Esophagus muscularis mucosa (tissue), 4 donors: ENCODE data around the gene DMRT3. TPM values are rescaled to one million over a fixed set of nuclear protein-coding genes. Genes with fewer than 3 reads are reported as not detected.

Source experiments
- DNase-seq: peaks from one replicate; pipeline ENCODE4 v3.0.0-alpha.2; 2017; ENCODE audit errors: extremely low spot score
- H3K27ac ChIP-seq, 4 donors: fragments of 200-600 bp; sonication (generic); replicated peaks in 1 of 4; 1 replicate in 3 of 4; 2 replicates in 1 of 4; pipeline ENCODE4 v1.5.1; 2016 to 2019; ENCODE audit warnings: mild to moderate bottlenecking in 1 of 4
- H3K27me3 ChIP-seq, 4 donors: fragments of 200-600 bp; sonication (generic); one replicate each; pipeline versions ENCODE4 v1.5.1 to v1.6.0; 2016 to 2019
- H3K36me3 ChIP-seq, 4 donors: fragments of 200-600 bp; sonication (generic); one replicate each; pipeline ENCODE4 v1.5.1; 2016 to 2019
- H3K4me1 ChIP-seq, 4 donors: fragments of 200-600 bp; sonication (generic); one replicate each; pipeline ENCODE4 v1.5.1; 2016 to 2019
- H3K4me3 ChIP-seq, 4 donors: fragments of 200-600 bp; sonication (generic); 1 replicate in 2 of 4; 2 replicates in 2 of 4; pipeline ENCODE4 v1.5.1; 2016 to 2019; ENCODE audit warnings: mild to moderate bottlenecking in 4 of 4, moderate library complexity in 1 of 4
- H3K9me3 ChIP-seq, 4 donors: fragments of 200-600 bp; sonication (generic); 1 replicate in 3 of 4; 2 replicates in 1 of 4; pipeline ENCODE4 v1.5.1; 2016 to 2019
- EP300 ChIP-seq: sonication (generic); formaldehyde crosslinking; IDR thresholded peaks from one replicate; pipeline ENCODE4 v1.6.1; 2017; ENCODE audit warnings: antibody characterized with exemption
- POLR2A ChIP-seq: fragments of 450-650 bp; IDR thresholded peaks from one replicate; pipeline ENCODE4 v1.6.1; 2017; ENCODE audit warnings: antibody characterized with exemption, moderate library complexity, mild to moderate bottlenecking, low read depth
- POLR2AphosphoS5 ChIP-seq, 2 donors: sonication (generic); formaldehyde crosslinking; IDR thresholded peaks; one replicate each; pipeline ENCODE4 v1.6.1; 2017; ENCODE audit warnings: antibody characterized with exemption in 2 of 2
- WGBS: methylation state at CpG from one replicate; pipeline ENCODE4 v1.1.5; 2018; 5-methylcytosine and 5-hydroxymethylcytosine counted together
- intact Hi-C: fragments of 100-400 bp; cut with DNase I; formaldehyde crosslinking; loops from one replicate; pipeline ENCODE4 v1.15.1; 2023
- total RNA-seq, 4 donors: library from RNA; depleted of rRNA; stranded (reverse); fragments of >200 nt; gene quantifications; one replicate each; pipeline versions ENCODE4 v1.1.0 to v1.2.1, GENCODE V29; 2016
- TF ChIP-seq, protein P1 (sequence below), 3 experiments: fragments of 200-600 bp in 2 of 3; fragments of 450-650 bp in 1 of 3; sonication (generic) in 2 of 3; IDR thresholded peaks; one replicate each; pipeline ENCODE4 v1.5.1; 2017 to 2019; ENCODE audit warnings: antibody characterized with exemption in 3 of 3, mild to moderate bottlenecking in 2 of 3, moderate library complexity in 1 of 3

Gene DMRT3
- total RNA-seq: not detected

DNA sequence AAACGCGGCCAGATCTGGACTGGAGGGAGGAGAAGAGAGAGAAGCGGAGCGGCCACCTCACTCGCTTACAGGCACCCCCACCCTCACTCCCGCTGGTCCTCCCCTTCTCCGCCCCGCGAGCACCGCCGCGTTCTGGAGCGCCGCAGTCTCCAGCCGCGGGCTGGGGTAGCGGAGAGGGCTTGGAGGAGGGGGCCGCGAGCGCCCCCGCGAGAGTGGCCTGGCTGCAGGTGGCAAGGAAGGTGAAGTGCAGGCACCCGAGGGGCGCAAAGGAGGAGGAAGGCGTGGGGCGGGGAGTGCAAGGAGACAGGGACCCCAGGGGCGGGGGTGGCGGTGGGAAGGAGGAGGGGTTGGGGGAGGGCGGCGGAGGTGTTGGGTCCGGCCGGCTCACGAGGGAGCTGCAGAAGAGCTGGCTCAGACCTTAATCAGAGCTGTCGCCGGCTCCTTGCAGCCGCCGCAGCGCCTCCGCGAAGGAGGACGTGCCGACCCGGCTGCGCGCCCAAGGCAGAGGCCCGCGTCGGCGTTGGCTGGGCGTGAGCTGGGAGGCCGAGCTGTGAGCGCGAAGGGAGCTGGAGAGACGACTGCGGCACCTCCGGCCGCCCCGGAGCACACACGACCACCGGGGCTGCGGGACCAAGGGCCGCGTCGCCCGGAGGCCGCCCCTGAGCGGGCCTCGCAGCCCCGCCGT is at the start of gene DMRT3:
Gene DMRT3 (plus strand): TSS at position 398 of the 685 bp plus-strand sequence. CDS start 347 bp downstream, outside the sequence.
- Histone ChIP-seq H3K4me1 (peaks cover 29 to 40% (median 35%) of the 10 kb centered on the region in 4 donors), H3K9me3 (no peaks in the 10 kb centered on the region), H3K4me3 (peak within 1 kb of the TSS; percentile 25 to 33 (median 30)), H3K27ac (no peak within 1 kb of the TSS), H3K36me3 (no peaks in the 10 kb centered on the region), H3K27me3 (peaks cover 20 to 100% (median 82%) of the 10 kb centered on the region in 4 donors)
- peak; percentile 87 for DNase-seq
- WGBS: 1% methylated on average over 52 of the region's 70 CpGs
- TF ChIP-seq EP300: no peak
- TF ChIP-seq POLR2AphosphoS5 (IDR thresholded peaks at IDR 0.05): no peak
- TF ChIP-seq, protein P1, sequence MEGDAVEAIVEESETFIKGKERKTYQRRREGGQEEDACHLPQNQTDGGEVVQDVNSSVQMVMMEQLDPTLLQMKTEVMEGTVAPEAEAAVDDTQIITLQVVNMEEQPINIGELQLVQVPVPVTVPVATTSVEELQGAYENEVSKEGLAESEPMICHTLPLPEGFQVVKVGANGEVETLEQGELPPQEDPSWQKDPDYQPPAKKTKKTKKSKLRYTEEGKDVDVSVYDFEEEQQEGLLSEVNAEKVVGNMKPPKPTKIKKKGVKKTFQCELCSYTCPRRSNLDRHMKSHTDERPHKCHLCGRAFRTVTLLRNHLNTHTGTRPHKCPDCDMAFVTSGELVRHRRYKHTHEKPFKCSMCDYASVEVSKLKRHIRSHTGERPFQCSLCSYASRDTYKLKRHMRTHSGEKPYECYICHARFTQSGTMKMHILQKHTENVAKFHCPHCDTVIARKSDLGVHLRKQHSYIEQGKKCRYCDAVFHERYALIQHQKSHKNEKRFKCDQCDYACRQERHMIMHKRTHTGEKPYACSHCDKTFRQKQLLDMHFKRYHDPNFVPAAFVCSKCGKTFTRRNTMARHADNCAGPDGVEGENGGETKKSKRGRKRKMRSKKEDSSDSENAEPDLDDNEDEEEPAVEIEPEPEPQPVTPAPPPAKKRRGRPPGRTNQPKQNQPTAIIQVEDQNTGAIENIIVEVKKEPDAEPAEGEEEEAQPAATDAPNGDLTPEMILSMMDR (IDR thresholded peaks at IDR 0.05): no peak
- TF ChIP-seq POLR2A: no peak
- intact Hi-C loops: no loop called here

DNA sequence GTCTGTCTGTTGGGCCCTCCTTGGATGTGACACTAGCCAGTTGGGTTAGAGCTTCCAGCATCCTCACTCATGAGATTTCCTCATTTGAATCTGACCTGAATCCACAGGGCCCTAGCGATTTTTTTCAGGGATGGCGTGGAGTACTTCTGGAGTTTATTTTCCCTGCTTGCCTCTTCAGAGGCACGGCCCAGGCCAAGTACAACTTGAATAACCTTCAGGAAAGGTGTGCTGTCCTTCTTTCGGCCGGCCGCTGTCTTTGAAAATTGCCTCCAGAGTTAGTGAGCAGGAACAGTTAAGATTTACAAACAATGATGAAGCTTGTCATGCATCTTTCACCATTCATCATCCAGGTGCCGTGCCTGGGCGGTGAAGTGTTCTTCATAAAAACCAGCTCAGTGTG is 49.5 kb upstream of the DMRT3 start:
- Histone ChIP-seq H3K9me3 (no peaks in the 10 kb centered on the region), H3K4me3 (no peak overlapping the region), H3K4me1 (no peaks in the 10 kb centered on the region), H3K27ac (no peak overlapping the region), H3K27me3 (peaks cover 0 to 7% (median 0%) of the 10 kb centered on the region in 4 donors), H3K36me3 (no peaks in the 10 kb centered on the region)
- intact Hi-C loops: no loop called here
- no peak for TF ChIP-seq POLR2A
- no peak for TF ChIP-seq EP300
- TF ChIP-seq POLR2AphosphoS5 (IDR thresholded peaks at IDR 0.05): no peak
- TF ChIP-seq, protein P1 (IDR thresholded peaks at IDR 0.05): no peak
- DNase-seq: peak; percentile 79
- WGBS: no CpG with 5 or more reads among the region's 8 CpGs

DNA sequence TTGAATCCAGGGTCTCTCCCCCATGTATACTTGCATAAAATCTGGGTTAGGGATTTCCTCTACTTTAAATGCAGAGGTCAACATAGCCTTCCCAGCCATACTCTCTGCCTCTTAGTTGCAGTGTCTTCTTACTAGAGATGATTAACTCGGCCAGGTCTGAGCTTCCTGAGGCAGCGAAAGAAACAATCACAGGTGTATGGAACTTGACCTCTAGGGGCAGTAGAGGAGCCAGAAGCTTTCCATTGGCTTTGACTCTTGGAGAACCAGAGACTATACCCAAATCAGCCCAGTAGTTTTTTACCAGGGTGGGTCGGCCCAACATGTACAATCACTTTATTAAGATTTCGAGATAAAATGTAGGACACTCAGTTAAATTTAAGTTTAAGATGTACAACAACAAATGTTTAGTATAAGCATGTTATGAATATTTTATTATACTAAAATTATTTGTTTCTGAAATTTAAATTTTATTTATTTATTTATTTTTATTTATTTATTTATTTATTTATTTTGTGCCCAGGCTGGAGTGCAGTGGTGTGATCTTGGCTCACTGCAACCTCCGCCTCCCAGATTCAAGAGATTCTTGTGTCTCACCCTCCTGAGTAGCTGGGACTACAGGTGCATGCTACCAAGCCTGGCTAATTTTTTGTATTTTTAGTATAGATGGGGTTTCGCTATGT is 48.0 kb upstream of the DMRT3 start:
- intact Hi-C loops: no loop called here
- no peaks in the 10 kb centered on the region for H3K36me3 ChIP-seq
- H3K27me3 ChIP-seq: peaks cover 0 to 9% (median 0%) of the 10 kb centered on the region in 4 donors
- H3K4me3 ChIP-seq: no peak overlapping the region
- DNase-seq: no peak
- no peak overlapping the region for H3K27ac ChIP-seq
- H3K9me3 ChIP-seq: no peaks in the 10 kb centered on the region
- H3K4me1 ChIP-seq: no peaks in the 10 kb centered on the region
- TF ChIP-seq, protein P1 (IDR thresholded peaks at IDR 0.05): no peak
- TF ChIP-seq POLR2AphosphoS5 (IDR thresholded peaks at IDR 0.05) (no peak), POLR2A (no peak), EP300 (no peak)
- WGBS: 70% methylated on average over 6 of the region's 6 CpGs

- TF ChIP-seq, protein P1 (IDR thresholded peaks at IDR 0.05): no peak
- no peak for TF ChIP-seq EP300
- no peak for TF ChIP-seq POLR2AphosphoS5 (IDR thresholded peaks at IDR 0.05)
- no peak for TF ChIP-seq POLR2A
- Histone ChIP-seq H3K9me3 (no peaks in the 10 kb centered on the region), H3K4me3 (no peak overlapping the region), H3K36me3 (no peaks in the 10 kb centered on the region), H3K27ac (no peak overlapping the region), H3K27me3 (peaks cover 0 to 9% (median 2%) of the 10 kb centered on the region in 4 donors), H3K4me1 (no peaks in the 10 kb centered on the region)
- intact Hi-C loops: no loop called here
- 80% methylated on average over 4 of the region's 4 CpGs for WGBS
- peak; percentile 60 for DNase-seq
Observed at GRCh38 chr9:929719-930118, 46.7 kb upstream of the DMRT3 start.
